Fibroblast of skin of scalp (primary cell): ENCODE measurements around the gene TBC1D14.
A peak's percentile ranks its signal among the peaks of the same experiment; 100 is the strongest.
"Not testable (repeated sequence)": the region's sequence is repeated elsewhere in the genome, so short reads cannot be mapped to it uniquely, and the experiment has no call there.

Experiments
- DNase-seq: peaks from one replicate; pipeline ENCODE4 v3.0.0-alpha.2; 2013

Gene TBC1D14

DNA sequence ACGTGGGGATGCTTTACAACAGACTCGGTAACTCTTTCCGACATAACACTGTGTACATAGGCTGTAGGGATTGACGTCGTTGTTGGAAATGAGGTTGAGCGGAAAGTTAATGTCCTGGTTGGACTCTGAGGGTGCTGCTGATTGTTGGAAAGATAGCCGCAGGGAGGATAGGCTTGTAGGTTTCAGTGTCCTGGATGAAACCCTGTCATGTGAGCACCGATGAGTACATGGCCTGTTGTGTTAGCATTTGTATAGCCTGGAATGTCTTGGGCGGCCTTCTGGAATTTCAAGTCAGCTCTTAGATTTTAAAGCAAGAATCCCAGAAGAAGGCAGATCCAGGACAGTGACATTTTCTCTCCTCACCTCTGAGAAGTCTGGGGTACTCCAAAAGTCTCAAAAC lies 63.3 kb downstream of the TBC1D14 start:
- no peak for DNase-seq

DNA sequence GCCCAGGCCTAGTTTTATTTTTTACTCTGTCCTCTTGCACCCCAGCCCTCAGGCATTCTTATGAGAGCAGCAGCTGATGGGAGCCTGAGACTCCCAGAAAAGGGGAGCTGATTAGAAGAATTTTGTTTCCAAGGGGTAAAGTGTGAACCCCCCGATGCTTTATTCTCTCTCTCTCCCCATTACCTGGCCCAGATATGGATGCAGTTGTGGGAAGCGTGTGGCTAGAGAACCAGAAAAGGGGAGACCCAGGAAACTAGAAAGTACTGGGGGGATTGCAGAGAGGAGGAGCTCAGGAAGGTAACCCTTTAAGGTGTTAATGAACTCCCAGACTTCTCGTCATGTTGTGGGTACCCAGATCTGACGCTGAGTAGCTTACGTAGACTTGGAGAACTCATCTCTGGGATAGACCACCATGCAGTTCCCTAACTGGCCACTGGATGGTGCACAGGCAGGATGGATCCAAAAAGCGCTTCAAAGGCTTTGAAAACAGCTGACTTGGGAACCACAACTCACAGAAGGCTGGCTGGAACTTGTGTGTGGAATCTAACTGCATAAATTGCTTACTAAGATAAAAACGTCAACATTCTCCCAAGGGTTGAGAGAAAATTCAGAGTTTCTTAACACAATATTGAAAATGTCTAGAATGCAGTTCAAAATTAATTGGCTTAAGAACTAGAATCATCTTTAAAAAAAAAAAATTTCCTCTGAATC lies 64.7 kb downstream of the TBC1D14 start:
- DNase-seq: peak; percentile 84

DNA sequence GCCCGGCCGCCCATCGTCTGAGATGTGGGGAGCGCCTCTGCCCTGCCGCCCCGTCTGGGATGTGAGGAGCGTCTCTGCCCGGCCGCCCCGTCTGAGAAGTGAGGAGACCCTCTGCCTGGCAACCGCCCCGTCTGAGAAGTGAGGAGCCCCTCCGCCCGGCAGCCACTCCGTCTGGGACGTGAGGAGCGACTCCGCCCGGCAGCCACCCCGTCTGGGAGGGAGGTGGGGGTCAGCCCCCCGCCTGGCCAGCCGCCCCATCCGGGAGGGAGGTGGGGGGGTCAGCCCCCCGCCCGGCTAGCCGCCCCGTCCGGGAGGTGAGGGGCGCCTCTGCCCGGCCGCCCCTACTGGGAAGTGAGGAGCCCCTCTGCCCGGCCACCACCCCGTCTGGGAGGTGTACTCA lies 68.2 kb downstream of the TBC1D14 start:
- not testable (repeated sequence) for DNase-seq

DNA sequence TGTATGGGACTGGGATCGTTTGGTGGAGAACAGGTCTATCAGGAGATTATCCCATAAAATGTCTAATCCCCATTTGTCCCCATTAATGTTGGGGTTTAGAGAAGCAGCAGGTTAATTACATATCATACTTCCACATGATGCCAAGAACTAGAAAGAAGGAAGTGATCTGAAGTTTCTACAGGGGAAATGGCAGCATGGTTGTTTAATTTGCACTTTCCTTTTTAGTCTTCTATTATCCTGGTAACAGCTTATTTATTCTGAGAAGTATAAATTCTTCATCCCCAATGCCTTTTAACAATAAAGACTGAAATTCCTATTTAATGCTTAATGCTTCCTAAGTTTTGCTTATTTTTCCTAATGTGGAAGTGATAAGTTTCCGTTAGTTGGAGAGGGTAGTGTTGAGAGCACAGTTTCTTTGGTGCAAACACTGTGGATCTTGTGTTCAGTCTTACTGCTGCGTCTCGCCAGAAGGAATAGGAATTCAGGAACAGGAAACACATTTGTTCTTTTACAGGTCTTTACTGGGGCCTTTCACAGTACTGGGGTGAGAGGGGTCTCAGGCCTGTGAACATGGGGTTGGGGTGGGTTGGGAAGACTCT lies 74.0 kb downstream of the TBC1D14 start:
- DNase-seq: no peak

DNA sequence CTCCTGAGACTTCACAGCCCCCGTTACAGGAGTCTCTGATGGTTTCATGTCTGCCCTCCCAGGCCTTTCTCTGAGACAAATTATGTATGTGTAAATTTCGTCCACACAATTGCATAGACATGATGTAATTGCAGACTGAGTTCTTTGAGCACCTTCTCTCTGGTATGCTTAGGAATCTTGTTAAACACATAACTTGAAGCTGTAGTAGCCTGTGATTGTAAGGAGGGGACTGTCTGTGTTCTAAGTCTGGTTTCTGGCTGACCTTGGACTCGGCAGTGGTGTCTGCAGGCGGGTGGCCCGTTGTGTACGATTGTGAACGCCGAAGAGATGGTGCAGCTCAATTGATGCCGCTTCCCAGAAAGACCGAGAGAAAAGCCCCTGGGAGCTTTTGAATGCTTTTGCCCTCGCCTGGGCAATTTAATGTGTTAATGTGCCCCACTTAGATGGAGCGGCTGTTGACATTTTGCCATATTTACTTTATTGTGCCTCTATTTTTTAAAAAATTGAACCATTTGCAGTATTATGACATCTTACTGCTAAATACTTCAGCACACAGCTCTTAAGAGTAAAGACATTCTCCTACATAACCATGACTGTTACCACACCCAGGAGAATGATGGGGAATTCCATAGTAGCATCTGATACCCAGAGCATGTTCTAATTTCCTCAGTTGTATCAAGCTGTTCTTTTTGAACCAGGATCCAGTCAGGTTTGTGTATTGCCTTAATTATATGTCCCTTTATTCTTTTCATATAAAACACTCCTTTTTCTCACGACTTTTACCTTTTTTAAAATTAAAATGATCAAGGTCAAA lies 75.2 kb downstream of the TBC1D14 start:
- DNase-seq: no peak

DNA sequence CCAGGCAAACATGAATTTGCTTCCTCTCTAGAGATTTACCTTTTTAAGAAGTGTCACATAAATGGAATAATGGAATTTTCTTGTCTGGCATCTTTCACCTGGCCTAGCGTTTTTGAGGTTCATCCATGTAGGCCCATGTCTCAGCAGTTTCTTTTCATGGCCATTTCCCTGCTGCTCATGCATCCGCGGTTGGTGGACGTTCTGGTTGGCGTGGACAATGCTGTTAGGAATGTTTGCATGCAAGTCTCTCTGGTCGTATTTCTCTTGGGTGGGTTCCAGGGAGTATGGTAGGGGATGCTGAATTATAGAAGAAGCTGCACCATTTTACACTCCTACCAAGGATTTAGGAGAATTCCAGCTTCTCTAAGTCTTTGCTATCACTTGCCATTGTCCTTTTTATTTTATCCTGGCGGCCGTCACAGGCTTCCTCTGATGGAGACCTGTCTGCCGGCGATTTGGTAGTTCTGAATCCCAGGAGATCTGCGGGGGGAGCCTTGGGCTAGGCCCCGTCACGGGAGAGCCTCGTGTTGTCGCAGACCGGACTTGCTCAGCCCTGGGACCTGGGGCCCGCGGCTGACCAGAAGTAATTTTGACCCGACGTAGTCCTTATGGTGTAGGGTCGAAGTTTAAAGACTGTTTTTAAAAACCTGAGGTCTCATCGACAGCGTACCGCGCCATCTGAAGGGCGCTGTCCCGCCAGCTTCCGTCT lies 76.6 kb downstream of the TBC1D14 start:
- peak; percentile 88 for DNase-seq

DNA sequence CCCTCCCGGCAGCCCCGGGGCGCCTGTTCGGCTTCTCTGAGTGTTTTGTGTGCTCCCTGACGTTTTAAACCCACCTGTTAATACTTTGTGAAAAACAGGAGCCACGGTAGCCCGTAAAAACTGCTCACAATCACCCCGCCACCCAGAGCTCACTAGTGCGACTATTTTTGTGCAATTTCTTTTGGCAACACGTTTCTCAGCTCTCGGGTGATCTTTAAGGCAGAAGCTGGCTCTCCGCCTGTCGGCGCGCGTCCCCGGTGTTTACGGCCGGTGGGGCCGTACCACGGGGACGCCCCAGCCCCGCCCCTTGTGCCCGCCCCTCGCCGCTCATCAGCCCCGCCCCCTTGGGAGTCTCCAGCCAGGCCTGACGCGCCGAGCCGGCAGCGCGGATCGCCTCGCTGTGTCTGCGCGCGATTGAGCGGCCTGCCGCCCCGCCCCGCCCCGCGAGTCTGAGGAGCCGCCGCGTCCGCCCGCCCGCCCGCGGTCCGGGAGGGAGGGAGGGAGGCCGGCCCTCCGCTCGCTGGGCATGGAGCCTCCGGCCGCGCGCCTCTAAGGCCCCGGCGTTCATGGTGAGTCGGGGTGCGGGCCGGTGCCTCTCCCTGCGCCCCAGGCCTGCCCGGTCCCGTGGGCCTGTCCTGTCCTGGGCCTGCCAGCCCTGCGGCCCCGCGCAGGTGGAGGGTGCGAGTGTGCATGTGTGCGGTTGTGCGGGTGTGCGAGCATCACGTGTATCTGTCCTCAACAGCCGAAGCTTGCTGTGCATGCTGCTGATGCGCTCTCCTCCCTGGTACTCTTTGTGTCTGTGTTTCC lies 77.4 kb downstream of the TBC1D14 start:
- DNase-seq: peak; percentile 94

DNA sequence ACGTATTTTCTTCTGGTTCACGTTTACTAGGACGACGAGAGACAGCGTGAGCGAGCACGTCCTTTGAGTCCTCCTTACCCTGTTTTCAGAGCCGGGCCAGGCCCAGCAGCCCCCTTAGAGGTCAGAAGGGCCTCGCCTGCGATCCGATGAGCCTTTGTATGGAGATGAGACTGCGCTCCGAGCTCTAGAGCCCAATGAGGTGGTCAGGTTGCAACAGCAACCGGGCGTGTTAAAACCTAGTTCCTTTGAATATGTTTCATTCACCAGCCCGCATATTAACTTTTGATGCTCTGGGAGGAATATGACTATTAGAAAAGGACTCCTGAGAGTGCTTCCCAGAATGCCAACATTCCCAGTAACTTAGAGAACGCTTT lies 77.9 kb downstream of the TBC1D14 start:
- DNase-seq: peak; percentile 19

DNA sequence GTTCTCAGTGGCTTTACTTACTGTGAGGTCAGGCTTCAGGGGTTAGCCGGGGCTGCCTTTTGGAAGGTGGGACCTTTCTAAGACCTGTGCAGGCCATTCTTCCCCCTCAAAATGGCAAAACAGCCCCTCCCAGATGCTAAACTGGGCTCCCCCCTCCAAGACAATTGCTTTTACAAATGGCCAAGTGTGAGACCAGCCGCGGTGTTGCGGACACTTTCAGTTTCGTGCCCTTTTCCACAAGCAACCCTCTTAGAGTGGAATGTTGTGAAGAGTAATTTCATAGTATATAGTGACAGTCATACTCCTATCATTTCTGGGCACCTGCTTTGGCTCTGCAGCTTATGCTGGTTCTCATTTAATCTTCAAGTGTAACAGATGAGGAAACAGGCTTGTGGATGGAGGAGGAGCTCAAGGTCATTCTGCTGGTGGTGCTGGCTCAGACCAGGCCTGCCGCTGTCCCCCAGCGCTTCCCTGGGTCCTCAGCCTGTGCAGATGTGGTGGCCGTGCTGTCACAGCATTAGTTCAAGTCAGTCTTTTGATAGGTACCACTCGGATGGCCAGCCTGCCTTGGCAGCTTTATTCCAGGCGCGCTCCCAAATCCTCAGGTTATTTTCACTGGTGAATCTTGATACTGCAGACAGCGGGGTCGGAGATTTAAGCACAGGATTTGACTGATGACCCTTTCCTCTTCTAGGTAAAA lies 78.5 kb downstream of the TBC1D14 start:
- DNase-seq: no peak

DNA sequence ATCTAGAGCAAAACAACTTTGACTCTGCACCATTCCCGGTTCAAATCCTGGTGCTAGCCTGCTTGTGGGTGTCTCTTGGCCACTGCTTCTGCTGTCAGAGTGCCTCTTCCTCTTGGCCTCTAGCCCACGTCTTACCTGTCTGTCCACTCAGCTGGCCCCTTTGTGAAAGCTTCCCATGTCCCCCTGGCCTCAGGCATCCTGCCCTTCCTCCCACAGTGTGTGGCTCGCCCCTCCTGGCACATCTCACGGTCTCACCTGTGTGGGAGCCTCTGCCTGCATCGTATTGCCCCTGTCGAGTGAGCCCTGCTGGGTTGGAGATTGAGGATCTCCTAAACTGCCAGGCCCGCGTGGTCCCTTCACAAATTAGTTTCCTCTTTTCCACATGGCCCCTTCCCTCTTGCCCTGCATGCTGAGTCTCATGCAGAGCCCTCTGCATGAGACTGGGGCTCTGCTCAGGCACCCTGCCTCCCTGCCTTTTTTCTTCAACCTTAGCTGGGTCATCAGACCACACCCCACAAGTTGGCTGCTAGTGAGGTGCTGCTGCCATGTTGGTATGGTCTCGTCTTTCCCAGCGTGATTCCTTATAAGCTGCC lies 79.8 kb downstream of the TBC1D14 start:
- DNase-seq: no peak

DNA sequence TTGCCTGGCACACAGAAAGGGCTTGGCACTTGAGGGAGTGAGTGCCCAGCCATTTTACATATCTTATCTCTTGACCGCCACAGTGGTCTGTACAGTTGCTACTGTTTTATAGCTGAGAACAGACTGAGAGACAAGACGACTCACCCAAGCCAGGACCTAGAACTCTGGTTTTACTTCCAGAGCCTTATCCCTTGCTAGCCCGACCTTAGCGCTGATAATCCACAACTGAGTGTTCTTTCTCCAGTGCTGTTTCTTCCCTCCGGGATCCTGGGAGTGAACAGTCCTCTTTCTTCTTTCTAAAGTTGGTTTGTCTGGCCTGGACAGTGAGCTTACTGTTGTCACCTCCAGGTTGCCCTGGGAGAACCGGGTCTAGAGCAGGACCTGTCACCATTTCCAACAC lies 81.0 kb downstream of the TBC1D14 start:
- DNase-seq: no peak

DNA sequence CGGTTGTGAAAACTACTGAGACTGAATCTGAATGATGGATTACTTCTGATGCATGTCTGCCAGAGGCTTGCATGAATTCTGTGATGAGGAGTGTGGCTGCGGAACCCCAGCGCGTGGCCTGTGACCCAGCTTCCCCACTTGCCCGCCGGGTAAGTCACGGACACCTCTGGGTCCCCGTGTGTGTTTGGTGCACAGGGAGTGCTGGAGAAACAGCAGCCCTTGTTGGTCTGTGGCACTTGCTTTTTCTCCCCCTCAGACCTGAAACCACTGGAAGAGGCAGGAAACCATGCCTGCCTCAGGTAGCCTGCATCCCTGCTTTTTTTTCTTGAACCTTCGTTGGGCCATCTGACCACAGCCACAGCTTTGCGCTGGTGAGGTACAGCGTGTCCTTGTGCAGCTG lies 81.6 kb downstream of the TBC1D14 start:
- DNase-seq: no peak

DNA sequence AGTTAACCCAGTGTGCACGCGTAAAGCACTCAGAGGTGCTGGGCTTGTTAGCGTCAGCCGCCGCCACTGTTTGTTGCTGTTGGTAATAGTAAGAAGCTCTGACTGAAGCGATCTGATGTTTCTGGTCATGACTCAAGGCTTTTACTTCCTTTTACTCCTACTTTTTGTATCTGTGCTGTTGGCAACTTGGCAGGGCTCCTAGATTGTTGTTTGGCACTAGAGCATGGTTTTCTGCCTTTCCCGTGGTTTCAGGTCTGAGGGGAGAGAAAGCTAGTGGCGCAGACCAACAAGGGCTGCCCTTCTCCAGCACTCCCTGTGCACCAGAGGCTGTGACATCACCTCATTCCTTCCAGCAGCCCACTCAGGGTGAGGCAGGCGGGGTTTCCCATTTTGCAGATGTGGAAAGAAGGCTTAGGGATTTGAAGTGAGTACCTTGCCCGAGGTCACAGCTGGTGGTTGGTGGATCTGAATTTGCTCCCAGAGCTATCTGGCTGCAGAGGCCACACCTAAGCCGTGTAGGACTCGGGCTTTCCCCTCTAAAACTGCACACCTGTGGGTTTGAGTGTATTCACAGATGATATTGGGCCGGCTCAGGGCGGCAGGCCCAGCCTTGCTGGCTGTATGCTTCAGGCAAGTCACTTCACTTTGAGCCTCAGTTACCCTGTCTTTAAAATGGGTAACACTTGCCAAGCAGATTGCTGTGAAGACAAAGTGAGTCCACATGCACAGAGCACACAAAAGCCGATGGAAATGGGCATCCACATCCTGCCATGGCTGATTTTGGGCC lies 82.3 kb downstream of the TBC1D14 start:
- DNase-seq: peak; percentile 51

DNA sequence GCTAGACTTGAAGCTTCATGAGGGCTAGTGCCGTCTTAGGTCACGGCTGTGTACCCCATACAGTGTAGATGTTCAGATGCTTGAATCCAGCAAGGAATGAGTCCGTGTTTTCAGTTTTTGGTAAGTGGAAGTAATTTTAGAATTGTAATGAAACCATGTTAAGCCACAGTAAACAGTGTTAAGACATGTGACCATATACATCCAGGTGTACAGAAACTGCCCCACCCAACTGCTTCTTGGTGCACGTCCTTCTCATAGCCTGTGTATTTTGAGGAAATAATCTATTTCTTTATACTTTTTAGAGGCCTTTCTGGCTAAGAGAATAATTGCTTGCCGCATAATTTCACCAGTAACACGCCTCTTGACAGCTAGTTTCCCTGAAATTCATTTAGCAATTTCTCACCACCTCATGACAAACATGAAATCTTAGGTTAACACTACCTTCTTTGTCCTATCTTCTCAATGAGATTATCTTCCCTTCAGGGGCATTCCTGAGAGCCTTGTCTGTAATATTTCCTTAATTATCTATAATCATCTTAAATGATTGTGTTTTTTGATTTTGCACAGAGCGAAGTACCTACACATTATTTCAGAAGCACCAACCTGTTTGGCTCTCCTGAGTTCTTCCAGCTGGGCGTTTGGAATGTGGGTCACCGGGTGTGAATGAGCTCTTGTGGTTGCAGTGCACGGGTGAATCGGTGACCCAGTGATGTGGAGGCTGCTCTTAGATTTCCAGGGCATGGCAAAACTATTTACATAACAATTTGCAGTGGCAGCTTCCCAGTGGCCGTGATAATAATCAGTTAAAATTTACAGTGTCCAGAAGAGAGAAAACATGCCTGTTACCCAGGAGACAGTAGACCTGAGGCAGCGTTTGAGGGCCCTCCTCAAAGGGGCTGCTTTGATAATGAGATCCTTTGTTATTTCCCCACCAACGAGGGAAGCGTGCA lies 83.4 kb downstream of the TBC1D14 start:
- no peak for DNase-seq

DNA sequence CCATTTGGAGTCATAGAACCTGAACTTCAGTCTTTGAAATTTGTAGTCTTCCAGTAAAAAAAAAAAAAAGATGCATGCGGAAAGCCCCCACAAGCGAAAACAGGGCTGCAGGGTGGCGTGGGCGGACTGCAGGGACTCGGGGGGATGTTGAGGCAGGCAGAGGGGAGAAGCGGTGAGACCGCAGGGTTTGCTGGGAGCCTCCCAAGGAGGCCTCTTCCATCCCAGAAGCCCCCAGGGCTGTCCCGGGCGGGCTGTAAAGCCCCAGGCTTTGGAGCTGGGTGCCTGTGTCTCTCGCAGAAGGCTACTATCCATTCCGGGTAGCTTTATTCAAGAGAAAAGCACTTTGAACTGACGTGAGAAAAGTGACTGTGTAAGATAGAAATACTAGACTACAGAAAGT lies 86.9 kb downstream of the TBC1D14 start:
- DNase-seq: no peak

DNA sequence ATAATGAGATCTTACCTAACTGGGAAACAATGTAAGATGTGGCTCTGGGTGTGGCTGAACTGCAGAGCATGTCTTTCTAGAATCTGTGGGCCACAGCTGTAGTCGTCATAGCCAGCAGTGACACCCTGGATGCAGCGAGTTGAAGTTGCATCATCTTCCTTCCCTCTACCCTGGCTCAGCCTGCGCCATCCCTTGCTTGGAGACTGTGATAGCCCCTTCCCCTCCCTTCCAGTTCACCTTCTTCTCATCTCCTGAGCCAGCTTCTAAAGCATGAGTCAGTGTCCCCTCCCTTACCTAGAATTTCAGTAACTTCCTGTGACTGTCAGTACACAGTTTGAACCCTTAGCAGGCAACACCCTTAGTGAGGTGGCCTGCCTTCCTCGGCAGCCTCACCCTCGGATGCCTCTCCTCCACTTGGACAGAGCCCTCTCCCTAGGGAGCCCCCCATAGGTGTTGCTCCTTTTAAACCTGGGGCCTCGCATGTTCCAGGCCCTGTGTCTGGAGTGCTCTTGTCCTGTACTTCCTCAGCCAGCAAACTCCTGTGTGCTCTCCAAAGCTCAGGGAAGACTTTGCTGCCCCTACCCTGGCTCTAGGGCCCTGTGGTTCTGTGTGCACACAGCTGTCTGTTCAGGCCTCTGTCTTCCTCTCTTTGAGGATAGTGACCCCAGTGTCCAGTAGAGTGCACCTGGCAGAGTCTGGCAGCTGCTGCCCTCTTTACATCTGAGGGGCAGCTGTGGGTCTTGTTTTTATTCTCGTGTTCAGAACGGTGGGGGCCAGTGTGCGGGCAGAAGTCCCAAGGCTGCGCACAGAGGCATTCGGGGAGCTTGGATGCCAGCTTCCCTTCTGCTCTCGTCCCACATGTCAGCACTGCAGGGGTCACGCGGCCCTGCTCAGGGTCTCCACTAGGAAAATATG lies 89.8 kb downstream of the TBC1D14 start:
- no peak for DNase-seq

DNA sequence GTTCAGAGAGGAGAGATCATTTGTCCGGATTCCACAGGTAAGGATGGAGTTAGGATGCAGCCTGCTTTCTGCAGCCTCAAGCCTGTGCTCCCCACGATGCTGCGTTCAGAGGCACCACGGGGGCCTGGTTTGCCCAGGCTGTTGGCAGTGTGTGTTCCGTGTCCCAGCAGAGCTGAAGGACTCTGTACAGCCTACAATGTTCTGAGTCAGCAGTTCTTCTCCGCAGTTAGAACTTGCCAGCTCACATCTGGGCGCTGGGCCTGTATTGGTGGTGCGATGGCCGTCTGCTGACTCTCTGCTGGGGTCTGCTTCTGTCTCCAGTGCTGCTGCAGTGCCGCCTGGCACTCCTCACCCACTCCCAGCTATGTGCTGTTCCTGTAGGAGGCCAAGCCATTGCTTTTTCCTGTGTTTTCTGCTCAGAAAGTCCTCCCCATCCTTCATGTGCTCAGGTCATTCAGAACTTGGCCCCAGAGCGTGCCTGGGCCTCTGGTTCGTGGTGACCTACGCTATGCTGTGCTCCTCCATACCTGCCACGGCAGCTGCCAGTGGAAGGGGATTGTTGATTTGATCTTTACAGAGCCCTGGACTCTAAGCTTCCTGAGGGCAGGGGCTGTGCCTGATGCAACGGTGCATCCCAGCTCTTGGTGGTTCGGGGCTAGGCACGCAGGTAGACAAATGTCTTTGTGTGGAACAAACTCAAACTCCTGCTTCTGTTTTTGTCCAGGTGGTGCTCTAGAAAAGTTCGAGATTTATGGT lies 91.0 kb downstream of the TBC1D14 start:
- no peak for DNase-seq
